Measurements from ENCODE around the gene SLC13A1. TPM values are rescaled to one million over a fixed set of nuclear protein-coding genes. Genes with fewer than 3 reads are reported as not detected.
"Not testable (repeated sequence)": the region's sequence is repeated elsewhere in the genome, so short reads cannot be mapped to it uniquely, and the experiment has no call there.

Gene SLC13A1, protein sequence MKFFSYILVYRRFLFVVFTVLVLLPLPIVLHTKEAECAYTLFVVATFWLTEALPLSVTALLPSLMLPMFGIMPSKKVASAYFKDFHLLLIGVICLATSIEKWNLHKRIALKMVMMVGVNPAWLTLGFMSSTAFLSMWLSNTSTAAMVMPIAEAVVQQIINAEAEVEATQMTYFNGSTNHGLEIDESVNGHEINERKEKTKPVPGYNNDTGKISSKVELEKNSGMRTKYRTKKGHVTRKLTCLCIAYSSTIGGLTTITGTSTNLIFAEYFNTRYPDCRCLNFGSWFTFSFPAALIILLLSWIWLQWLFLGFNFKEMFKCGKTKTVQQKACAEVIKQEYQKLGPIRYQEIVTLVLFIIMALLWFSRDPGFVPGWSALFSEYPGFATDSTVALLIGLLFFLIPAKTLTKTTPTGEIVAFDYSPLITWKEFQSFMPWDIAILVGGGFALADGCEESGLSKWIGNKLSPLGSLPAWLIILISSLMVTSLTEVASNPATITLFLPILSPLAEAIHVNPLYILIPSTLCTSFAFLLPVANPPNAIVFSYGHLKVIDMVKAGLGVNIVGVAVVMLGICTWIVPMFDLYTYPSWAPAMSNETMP
- not detected for polyA plus RNA-seq (ENCODE audit: insufficient read length)

DNA sequence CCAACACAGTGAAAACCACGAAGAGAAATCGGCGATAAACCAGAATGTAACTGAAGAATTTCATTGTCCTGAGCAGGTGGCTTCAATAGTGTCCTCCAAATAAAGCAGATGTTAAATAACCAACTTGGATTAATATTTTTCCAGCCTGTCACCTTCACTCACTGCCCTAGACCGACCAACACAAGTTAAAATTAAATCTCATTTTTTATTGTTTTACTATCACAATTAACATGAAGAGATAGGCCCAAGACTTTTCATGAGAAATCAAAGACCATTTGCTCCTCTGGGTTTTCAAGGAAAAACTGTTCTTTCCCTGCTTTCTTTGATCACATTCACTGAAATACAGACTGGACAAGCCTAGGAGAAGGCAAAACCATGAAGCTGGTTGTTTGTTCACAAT lies at the start of gene SLC13A1:
SLC13A1 (minus strand) TSS at position 87 of the 400 bp plus-strand sequence; CDS start at position 64, 23 bp downstream.
- no peak for DNase-seq

DNA sequence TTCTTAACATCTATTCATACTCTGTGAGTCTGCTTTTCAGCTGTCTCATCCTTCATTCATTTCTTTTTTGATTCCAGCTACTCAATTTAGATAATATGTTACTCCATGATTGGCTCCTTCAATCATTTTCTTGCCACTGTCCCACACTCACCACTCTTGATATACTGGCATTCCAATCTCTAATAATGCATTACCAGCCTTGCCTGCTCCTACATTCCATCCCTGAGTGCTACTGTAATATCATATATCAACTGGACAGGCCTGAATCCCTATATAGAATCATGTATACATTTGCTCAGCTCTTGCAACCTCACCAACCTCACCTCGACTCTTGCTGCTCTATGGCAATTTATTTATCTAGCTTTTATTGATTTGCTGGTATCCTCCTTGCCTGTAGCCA lies 45.0 kb upstream of the SLC13A1 start:
- no peak for DNase-seq

DNA sequence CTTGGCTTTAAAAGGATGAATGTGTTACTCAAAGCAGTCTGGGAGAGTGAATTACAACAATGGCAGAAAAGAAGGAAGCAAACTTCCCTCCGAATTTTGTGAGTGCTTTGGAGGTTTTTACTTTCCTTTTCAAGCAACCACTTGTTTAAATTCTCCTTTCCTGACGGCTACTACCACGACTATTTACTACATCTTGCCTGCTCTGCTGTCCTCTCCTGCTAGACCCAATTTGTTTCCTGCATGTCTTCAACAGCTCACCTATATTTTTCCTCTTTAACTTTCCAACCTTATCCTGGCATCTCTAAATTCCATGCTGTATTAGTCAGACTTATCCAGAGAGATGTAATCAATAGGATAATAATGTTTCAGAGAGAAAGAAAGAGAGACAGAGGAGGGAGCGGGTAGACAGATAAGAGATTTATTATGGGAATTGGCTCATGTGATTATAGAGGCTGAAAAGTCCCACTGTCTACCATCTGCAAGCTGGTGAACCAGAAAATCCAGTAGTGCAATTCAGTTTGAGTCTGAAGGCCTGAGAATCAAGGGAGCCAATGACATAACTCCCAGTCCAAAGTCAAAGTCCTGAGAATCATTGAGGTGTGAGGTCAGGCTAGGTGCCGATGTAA lies 42.8 kb upstream of the SLC13A1 start:
- DNase-seq: no peak

DNA sequence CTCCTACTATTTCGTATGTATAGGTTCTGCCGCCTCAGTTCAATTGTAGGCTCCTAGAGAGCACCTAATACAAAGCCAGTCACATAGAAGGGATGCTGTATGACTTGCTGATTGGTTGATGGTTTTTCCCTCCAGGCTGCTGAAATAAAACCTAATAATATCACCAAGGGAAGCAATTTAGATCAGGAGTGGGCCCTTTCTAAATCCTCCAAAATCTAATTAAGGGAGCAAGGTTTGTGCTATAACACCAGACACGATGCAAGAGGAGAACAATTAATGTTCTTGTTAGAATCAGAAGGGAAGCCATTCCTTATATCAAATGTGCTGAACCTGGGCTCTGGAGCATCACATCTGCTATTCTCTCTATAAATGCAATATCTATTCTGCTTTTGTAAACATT lies 42.0 kb upstream of the SLC13A1 start:
- DNase-seq: no peak

DNA sequence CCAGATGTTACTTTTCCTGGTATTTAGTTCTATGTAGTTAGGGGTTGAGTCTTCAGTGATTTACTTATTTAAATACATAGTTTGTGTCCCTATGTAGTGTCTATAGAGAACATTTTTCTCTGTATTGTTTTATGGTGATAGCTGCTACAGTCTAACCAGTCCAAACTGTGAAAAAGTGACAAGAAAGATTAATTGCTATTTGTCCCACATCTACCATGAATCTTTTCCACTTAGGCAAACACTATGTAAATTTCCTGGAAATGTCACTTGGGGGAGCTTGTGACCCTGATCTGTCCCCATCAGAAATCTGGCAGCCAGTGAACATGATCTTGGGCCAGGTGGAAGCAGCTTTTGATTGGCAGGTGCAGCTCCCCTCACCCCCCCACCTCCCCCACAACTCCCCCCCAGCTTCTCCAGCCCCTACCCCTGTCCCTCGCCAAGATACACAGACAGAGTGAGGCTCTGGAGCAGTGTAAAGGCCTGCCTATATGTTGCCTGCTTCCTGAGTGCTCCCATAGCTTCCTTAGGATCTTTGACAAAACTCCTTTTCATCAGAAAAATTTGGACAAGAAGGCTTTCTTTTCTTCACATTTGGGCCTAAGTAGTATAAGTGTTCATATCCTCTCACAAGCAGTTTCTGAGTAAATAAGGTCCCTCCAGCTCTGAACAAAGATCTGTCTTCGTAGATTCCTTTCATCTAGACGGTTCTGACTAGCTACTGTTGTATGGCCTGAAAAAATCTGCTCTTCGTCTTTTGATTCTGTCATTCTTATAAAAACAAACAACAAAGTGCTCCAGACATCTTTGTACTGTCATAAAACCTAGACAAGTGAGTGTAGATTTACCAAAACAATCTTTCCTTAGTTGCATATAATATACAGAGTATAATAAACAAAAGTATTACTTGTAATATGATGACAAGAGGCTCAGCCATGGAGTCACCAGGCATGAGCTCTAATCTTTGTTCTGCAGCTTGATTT lies 31.5 kb upstream of the SLC13A1 start:
- no peak for DNase-seq

DNA sequence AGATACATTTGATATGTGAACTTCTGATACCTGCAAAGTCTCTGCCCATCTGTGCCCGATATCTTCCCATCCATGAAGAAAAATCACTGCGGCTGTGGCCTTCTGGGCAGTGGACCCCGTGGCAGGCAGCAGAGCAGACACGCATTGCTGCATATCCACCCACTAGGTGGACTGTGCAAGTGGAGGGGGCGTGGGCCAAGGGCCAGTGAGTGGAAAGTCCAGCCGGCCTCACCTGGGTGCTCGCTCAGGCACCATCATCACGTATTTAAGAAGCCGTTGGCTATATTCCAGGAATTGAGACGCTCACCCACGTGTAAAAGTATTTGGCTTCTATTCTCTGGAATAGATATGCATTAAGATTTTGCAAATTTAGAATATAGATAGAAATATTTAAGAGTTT lies 30.8 kb upstream of the SLC13A1 start:
- DNase-seq: no peak

DNA sequence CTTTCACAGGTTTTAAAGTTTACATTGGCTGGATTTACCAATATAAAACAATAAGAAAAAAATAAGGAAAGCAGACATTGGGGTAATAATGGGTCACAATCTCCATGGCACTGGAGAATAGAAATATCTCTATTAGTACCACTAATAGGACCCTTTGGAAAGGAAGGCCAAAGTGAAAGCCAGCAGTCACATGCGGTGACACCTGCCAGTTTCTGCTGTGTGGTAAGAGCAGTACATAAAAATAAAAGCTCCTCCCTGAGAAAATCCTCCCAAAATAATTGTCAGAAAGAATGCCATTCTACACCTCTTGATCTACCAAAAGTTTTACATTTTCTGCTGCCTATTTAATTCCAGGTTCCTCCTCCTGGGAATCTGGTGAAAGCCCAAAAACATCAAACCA lies 30.4 kb upstream of the SLC13A1 start:
- DNase-seq: no peak

DNA sequence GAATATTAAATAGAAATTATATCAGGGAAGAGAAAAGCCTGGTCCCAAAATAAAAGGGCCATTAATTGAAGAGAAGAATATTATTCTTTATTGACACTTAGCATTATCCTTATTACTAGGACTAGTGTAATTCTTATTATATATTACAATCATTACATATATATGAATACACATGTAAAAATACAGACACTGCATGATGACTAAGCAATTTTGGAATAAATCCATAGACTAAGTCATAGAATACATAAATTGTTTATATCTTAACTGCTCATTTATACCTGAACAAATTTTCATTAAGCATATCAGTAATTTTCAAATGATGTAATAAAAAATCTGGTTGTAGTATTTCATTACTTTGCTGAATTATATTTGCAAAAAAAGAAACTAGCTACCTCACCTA lies 29.7 kb upstream of the SLC13A1 start:
- no peak for DNase-seq

DNA sequence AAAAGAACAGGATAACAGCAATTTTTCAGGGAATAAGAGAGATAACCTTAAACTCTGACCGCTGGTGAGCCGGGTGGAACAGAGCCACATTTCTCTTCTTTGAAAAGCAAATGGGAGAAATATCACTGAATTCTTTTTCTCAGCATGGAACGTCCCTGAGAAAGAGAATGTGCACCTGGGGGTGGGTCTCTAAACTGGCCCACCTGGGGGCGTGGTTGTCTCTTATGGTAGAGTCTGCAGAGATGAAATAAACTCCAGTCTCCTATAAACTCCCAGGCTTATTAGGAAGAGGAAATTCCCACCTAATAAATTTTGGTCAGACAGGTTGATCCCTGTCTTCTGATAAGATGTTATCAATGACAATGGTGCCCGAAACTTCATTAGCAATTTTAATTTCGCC lies 27.9 kb upstream of the SLC13A1 start:
- DNase-seq: not testable (repeated sequence)

DNA sequence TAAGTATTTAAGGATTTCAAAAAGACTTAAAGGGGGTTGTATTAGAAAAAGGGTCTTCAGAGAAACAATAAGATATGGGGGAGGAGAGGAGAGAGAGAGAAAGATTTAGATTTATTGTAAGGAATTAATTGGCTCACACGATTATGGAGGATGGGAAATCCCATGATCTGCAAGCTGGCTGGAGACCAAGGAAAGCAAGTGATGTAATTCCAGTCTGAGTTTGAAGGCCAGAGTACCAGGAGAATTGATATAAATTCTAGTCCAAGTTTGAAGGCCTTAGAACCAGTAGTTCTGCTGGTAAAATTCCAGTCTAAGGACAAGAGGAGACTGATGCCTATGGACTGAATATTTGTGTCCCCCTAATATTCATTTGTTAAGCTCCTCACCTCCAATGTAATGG lies 20.6 kb upstream of the SLC13A1 start:
- DNase-seq: no peak

DNA sequence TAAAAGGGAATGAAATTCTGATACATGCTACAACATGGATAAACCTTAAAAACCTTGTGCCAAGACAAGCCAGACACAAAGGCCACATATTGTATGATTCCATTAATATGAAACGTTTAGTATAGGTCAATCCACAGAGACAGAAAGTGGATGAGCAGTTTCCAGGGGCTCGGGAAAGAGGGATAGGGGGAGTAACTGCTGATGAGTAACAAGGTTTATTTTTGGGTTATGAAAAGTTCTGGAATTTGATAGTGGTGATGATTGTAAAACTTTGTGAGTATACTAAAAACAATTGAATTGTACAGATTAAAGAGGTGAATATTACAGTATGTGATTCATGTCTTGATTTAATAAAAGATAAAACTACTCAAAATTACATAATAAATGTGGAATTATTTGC lies 19.1 kb upstream of the SLC13A1 start:
- DNase-seq: no peak

DNA sequence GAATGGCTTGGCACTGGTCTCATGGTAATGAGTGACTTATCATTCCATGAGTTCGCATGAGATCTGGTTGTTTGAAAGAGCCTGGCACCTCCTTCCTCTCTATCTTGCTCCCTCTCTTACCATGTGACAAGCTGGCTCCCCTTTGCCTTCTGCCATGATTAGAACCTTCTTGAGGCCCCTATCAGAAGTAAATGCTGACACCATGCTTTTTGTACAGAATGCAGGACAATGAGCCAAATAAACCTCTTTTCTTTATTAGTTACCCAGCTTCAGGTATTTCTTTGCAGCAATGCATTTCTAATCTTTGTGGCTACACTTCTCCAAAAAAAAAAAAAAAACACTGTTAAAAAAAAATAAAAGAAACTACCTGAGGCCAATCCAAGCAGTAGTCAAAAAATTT lies 17.1 kb upstream of the SLC13A1 start:
- DNase-seq: no peak

DNA sequence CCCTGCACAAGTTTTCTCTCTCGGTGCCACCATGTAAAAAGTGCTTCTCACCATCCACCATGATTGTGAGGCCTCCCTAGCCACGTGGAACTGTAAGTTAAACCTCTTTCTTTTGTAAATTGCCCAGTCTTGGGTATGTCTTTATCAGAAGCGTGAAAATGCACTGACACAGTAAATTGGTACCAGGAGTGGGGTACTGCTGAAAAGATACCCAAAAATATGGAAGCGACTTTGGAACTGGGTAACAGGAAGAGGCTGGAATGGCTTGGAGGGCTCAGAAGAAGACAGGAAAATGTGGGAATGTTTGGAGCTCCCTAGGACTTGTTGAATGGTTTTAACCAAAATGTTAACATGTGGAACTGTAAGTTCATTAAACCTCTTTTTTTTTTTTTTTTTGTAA lies 15.6 kb upstream of the SLC13A1 start:
- no peak for DNase-seq

DNA sequence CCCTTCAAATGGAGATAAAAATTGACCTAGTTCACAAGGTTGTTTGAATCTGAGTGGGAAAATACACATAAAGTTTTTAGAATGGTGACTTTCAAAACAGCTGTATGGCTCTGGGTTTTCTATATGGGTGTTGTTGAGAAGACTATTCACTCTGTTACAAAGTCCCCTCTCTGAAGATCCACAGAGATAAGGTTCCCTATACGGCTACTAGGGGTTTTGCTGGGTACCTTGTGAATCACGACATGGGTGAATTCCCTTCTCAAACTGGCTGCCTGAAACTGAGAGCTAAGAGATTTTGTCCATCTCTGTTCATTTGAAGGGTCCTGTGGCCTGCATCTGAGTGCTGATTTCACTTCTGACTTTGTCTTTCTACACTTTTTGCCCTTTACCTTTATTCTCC lies 11.8 kb upstream of the SLC13A1 start:
- DNase-seq: no peak

DNA sequence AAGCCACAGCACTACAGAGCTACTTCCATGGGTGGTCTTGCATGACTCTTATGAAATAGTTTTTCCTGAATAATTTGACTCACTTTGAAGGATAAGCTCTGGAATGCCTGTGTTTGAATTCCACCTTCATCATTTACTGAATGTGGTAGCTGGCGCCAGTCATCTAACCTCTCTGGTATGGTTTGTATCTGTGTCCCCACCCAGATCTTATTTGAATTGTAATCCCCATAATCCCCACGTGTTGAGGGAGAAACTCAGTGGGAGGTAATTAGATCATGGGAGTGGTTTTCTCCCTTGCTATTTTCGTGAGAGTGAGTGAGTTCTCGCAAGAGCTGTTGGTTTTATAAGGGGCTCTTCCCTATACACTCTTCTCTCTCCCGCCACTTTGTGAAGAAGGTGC lies 11.2 kb upstream of the SLC13A1 start:
- DNase-seq: no peak

DNA sequence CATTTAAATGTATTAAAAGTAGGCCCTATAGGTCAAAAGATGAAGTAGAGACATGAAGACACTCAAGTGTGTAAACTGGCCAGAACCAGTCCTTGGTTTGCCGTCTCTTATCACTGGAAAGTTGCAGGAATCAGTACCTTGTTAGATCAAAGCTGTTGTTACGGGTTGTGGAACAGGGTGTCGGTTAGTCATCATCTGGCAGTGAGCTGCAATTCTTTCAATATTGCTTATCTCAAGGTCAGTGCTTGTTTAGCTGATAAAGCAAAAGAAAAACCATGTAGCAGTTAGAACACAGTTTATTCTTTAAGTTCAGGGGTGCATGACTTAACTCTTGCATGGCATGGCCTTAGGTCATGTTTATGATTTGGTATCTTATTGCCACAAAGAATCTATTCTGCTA lies 10.0 kb upstream of the SLC13A1 start:
- no peak for DNase-seq

DNA sequence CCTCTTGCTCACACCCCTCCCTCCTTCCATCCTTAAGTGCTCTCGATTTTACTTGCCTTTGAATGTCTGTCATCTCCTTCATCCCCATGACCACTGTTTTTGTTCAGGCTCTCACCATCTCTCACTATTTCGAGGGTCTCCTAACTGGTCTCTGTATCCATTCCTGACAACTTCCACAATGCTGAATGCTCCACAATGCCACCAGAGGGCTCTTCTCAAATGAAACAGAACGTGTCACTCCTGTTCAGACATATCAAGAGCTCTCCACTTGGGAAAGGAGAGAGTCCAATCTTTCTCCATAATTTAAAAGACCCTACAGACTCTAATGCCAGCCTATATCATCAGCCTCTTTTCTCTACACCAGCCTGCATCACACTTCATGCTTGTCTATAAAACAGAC lies 9.0 kb upstream of the SLC13A1 start:
- no peak for DNase-seq

DNA sequence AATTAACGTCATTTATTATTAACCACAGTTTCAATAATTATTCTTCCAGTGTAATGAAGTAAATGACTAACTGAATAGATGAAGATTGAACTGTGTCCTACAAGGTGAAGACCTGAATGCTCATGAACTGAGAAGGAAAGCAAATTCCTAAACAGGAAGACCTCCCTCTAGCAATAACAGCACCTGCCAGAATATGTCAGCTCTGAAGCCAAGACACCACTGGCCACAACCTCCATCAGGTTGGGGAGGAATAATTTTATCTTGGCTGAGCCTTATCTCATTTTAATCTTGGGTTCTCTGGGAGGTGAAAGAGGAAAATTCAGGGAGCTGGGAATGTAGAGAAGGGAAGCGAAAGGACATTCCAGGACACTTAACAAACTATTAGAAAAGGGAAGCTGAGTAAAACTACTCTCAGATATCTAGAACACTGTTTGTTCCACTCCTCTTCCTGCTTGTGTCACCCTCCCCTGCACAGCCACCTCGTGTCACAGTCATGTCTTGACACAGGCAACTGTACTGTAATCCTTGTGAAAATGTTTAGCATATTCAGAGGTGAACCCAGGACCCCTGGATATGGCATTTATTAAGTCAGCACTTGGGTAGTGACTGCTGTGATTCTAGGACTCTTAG lies 4.6 kb upstream of the SLC13A1 start:
- no peak for DNase-seq

DNA sequence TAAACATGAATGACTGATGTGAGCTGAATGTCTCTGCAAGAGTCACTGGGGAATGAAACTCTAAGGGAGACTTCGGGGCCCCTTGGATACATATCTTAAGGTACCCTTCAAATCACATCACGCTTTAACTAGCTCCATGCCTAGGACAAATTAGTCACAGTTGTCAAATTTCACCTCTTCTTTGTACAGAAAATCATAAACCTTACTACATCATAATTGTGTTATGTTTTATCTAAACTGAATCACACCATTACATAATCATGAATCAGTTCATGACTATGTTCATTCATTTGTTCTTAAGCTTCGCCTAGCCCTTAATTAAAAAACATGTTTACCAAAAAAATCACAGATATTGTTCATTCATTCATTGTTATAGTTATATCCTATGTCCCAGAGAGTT lies 2.1 kb upstream of the SLC13A1 start:
- DNase-seq: no peak

DNA sequence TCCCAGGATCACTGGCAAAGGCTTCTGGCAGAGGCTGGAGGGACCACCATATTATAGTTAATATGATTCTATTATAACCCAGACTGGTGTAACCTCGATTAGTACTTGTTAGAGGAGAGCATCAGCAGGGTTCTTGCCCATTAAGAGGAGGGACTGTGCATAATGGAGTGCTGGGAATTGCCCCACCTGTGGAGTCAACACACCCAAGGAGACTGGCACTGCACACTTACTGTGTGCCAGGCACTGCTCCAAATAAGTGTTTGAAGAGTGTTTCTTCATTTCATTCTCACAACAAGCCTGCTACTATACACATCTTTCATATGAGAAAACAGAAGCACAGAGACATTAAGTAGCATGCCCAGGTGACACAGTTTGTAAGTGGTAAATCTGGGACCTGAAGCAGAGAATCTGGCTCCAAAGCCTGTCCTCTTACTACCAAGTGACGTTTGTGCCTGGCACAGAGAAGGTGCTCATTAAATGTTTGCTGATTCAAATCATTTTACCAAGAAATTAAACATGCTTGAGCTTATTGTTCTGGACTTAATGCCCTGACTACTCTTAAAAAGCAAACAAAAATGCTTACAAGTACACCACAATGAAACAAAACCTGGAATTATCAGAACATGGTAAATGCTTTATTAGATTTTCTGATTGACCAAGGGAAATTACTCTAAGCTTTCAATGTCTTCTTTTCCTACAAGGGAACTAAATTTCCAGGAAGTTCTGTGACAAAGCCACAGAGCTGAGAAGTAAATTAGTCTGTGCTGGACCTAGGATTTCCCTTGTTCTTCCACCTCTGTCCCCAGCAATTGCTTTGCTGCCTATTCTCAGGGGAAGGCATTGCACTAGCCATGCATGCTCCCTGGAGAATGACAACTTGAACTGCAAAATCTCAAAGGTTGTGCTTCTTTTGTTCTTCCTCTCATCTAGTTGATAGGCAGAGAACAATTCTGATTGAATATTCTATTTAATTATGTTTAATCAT lies 809 bp downstream of the SLC13A1 start:
- no peak for DNase-seq

DNA sequence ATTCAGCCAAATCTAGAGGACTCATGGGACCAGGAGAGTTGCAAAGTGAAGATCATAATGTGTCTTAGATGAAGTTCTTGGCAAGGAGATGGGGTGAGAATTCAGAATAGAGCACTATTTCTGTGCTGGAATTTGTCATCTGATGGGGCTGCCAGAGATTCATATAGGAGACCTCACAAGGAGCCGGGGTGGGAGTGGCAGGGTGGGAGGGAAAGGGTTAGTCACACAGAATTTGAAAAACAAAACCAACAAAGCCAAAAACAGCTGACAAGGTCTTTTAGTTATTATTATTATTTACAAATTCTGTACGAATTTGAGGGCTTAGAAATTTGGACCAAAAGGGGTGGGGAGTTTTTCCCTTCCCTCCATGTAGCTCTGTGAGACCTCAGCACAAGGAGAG lies 1.7 kb downstream of the SLC13A1 start:
- no peak for DNase-seq
